Cardiac atrium fibroblast (primary cell): Measurements from ENCODE around the gene ESAM. TPM values are rescaled to one million over a fixed set of nuclear protein-coding genes. Genes with fewer than 3 reads are reported as not detected.

Experiments
- total RNA-seq: library from RNA; depleted of rRNA; stranded (reverse); fragments of >200 nt; gene quantifications from 2 replicates; pipeline ENCODE4 v1.2.3, GENCODE V29; 2015

Gene ESAM, protein sequence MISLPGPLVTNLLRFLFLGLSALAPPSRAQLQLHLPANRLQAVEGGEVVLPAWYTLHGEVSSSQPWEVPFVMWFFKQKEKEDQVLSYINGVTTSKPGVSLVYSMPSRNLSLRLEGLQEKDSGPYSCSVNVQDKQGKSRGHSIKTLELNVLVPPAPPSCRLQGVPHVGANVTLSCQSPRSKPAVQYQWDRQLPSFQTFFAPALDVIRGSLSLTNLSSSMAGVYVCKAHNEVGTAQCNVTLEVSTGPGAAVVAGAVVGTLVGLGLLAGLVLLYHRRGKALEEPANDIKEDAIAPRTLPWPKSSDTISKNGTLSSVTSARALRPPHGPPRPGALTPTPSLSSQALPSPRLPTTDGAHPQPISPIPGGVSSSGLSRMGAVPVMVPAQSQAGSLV
- total RNA-seq: 2.2 and 15.2 TPM in 2 replicates

DNA sequence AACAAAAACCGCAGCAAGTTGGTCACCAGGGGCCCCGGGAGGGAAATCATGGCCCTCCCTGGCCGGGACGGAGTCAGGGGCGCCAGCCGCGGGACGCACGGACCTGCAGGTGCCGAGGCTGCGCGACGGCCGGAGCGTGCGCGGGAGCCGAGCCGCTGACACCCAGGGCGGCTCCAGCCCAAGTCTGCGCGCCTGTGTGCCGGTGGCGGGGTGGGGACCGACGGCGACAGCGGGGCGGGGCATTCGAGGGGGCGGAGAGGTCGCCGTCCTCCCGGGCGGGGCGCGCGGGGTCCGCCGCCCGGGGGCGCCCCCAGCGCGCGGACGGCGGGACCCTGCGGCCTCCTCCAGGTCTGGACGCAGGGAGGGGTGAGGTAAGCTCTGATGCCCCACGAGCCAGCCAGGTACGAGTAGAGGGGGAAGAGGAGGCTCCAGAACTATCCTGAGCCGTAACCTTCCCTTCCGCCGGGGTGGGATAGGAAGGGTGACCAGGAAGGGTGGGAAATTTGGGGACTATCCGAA, at the start of gene ESAM:
Gene ESAM (minus strand): TSS at position 186 of the 519 bp plus-strand sequence. CDS start 136 bp downstream, at position 50.

DNA sequence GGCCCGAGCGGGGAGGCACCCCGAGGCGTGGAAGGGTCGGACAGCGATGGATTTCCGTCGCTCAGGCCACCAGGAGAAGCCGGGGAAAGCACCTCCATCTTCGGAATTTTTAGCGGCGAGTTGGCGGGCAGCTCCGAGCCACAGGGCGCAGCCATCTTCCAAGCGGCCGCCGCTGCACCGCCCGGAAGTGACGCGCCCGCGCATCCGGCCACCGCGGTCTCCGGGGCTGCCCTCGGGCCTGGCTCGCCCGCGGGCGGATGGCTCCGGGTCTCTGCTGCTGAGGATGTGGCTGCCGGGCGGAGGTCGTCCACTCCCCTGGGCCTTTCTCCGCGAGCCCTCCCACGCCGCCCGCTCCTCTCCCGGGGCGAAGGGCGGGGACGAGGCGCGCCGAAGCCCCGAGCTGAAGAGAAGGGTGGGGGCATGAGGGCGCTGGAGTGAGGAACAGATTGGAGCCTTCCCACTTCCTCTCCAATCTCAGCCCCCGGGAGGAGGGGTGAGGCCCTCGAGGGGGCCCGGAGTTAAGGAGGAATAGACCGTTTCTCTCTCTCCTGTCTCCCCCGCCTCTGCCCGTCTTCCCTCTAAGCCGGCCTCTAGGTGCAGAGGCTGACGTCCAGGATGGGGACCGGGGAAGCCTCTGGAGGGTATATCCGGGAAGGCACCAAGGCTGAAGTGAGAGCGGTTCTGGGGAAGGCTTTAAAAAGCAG, 38.3 kb upstream of the ESAM start, which contains the start of gene MSANTD2:
Gene MSANTD2 (minus strand): TSS at position 181 of the 704 bp plus-strand sequence. CDS start 26 bp downstream, at position 155.

DNA sequence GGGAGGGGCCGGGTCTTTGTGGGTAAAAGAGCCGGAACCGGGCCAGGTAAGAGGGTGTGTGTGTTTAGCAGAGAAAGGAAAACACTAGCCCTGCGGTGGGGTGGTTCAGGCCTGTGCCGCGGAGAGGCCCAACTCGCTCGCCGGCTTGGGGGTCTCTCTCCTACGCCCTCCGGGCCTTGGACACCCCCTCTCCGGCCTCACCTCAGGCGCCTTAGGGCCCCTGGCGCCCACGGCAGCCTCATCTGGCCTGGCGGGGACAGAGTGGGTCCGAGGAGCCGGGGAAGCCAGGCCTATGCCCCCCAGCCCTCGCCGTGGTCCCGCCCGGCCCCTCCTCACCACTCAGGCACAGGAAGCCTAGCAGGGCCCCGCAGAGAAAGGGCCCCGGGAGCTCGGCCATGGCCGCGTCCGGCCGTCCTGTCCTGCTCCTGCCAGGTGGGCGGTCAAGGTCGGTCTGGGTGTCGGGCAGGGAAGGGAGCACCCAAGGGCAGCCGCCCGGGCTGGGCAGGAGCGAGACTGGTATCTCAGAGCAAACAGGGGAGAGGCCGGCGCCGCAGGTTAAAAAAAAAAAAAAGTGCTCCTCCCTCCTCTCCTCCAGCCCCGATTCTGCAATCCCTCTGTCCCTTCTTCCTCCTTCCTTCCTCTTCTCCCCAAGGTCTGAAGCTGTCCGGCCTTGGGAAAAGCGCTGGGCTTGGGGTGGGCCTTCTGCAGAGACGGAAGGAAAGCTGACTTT, 10.2 kb downstream of the ESAM start, which contains the start of gene VSIG2:
Gene VSIG2 (minus strand): TSS at position 515 of the 730 bp plus-strand sequence. CDS start 118 bp downstream, at position 397.

DNA sequence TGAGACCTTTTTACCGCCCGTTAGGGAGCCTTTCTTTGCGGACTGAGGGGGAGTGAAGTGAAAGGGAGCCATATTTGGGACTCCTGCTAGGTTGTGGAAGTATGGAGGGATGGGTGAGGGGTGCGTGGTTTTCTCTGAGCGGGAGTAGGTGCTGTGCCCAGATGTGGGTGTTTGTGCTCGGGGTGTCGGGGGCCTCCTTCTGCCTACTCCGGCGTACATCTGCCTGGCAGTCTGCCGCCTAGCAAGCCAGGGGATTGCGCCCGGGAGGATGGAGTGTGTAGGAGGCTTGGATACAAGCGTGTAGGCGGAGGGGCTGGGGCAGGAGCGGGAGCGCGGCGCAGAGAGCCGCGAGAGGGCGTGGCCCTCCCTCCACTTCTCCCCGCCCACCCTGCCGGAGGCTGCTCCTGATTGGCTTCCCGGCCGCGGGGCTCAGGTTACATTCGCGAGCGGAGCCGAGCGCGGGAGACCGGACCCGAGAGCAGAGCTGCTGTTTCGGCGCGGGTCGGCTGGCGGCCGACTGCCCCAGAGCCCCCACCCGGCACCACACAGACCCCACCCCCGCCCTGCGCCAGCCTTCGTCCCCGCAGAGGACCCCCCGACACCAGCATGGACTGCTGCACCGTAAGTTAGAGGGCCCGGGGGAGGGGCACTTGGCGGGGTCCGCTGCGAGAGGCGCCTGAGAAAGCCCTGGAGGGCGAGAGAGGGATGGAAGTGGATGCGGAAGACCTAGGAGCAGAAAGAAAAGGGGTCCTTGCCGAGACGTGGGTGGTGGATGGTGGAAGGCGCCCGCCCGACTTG, 22.4 kb downstream of the ESAM start, which contains the start of gene NRGN:
Gene NRGN (plus strand): TSS at position 464 of the 798 bp plus-strand sequence. CDS start 143 bp downstream, at position 607.

Other genes starting within 250 kb of the ESAM start
- gene OR8B12, start 218.6 kb downstream of the ESAM start, total RNA-seq: not detected in 2 replicates
- not detected in 2 replicates for gene OR8A1, start 192.3 kb downstream of the ESAM start, total RNA-seq
- not detected in 2 replicates for gene PANX3, start 150.9 kb downstream of the ESAM start, total RNA-seq
- gene TBRG1, start 139.4 kb downstream of the ESAM start, total RNA-seq: 20.9 and 23.0 TPM in 2 replicates
- gene SIAE, start 88.6 kb downstream of the ESAM start, total RNA-seq: 19.5 and 23.2 TPM in 2 replicates
- gene SPA17, start 88.4 kb downstream of the ESAM start, total RNA-seq: 4.9 and 6.3 TPM in 2 replicates
- 0.16 and 0.36 TPM in 2 replicates for gene NRGN, start 22.3 kb downstream of the ESAM start, total RNA-seq
- not detected in 2 replicates for gene VSIG2, start 10.0 kb downstream of the ESAM start, total RNA-seq
- 5.8 and 19.1 TPM in 2 replicates for gene MSANTD2, start 38.1 kb upstream of the ESAM start, total RNA-seq
- gene ROBO3, start 103.1 kb upstream of the ESAM start, total RNA-seq: 16.0 and 36.5 TPM in 2 replicates
- 25.6 and 32.9 TPM in 2 replicates for gene ROBO4, start 135.6 kb upstream of the ESAM start, total RNA-seq
- not detected in 2 replicates for gene HEPN1, start 157.0 kb upstream of the ESAM start, total RNA-seq
- not detected in 2 replicates for gene HEPACAM, start 173.8 kb upstream of the ESAM start, total RNA-seq
- 0.97 and 3.1 TPM in 2 replicates for gene CCDC15, start 191.9 kb upstream of the ESAM start, total RNA-seq